OCI-LY7 (cell line): ENCODE measurements around the gene KLRD1.

ENCODE experiments used
- EZH2phosphoT487 ChIP-seq: fragments of 200-600 bp; sonication (generic); IDR thresholded peaks from 2 replicates; pipeline ENCODE4 v1.6.1; 2018; ENCODE audit warnings: low read depth, borderline replicate concordance, mild to moderate bottlenecking, mixed run types, antibody characterized with exemption, low read length, moderate library complexity, mixed read lengths
- TF ChIP-seq, protein P1 (sequence below): fragments of 200-600 bp; sonication (generic); conservative IDR thresholded peaks from 2 replicates; pipeline ENCODE4 v1.5.1; 2014; ENCODE audit warnings: mild to moderate bottlenecking, antibody characterized with exemption, low read length, moderate library complexity, mixed read lengths

DNA sequence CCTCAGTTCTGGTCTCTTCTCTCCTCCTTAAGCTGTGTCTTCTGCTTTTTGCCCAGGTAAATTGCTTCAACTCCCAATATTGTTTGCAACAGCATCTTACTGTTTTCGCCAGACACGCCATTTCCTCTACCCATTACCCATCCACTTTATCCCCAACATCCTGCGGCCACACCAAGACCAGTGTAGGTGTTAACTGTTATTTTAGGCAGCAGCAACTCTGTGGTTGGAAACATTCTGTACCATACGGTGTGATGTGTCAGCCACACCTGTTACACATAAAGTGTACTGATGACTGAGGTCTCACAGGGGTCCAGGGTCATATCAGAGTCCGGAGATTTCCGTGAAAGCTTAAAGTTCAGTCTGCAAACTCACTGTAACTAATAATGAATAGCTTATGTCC is 21.8 kb upstream of the KLRD1 start:
- TF ChIP-seq, protein P1, sequence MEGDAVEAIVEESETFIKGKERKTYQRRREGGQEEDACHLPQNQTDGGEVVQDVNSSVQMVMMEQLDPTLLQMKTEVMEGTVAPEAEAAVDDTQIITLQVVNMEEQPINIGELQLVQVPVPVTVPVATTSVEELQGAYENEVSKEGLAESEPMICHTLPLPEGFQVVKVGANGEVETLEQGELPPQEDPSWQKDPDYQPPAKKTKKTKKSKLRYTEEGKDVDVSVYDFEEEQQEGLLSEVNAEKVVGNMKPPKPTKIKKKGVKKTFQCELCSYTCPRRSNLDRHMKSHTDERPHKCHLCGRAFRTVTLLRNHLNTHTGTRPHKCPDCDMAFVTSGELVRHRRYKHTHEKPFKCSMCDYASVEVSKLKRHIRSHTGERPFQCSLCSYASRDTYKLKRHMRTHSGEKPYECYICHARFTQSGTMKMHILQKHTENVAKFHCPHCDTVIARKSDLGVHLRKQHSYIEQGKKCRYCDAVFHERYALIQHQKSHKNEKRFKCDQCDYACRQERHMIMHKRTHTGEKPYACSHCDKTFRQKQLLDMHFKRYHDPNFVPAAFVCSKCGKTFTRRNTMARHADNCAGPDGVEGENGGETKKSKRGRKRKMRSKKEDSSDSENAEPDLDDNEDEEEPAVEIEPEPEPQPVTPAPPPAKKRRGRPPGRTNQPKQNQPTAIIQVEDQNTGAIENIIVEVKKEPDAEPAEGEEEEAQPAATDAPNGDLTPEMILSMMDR: no peak
- TF ChIP-seq EZH2phosphoT487: no peak
